GM18505 (cell line): Measurements from ENCODE around the gene ERBB2.

Source experiments
- ATAC-seq: cut with Tn5 transposase; IDR thresholded peaks from one replicate; pipeline ENCODE4 v1.9.1; 2021; ENCODE audit not compliant: unreplicated experiment
- POLR2A ChIP-seq: IDR thresholded peaks from 4 replicates; pipeline ENCODE4 v1.6.1; 2011; ENCODE audit warnings: borderline replicate concordance; ENCODE audit not compliant: insufficient read depth, insufficient read length; ENCODE audit errors: extremely low read depth

Gene ERBB2

DNA sequence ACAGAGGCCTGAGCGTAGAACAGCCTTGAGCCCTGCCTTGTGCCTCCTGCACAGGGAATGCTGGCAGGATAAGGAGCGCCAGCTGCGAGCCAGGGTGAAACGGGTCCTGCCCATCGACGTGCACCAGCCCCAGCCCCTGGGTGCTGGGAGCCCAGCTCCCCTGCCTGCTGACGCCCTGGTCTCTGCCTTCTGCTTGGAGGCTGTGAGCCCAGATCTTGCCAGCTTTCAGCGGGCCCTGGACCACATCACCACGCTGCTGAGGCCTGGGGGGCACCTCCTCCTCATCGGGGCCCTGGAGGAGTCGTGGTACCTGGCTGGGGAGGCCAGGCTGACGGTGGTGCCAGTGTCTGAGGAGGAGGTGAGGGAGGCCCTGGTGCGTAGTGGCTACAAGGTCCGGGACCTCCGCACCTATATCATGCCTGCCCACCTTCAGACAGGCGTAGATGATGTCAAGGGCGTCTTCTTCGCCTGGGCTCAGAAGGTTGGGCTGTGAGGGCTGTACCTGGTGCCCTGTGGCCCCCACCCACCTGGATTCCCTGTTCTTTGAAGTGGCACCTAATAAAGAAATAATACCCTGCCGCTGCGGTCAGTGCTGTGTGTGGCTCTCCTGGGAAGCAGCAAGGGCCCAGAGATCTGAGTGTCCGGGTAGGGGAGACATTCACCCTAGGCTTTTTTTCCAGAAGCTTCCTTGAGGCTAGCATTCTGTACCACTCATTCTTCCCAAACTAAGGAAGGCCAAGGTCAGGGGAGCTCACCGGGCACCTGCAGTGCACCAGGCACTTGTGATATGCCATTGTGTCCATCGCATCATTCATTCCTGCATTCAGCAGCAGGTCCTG is 29.7 kb upstream of the ERBB2 start:
- no peak for TF ChIP-seq POLR2A
- ATAC-seq, result no peak

DNA sequence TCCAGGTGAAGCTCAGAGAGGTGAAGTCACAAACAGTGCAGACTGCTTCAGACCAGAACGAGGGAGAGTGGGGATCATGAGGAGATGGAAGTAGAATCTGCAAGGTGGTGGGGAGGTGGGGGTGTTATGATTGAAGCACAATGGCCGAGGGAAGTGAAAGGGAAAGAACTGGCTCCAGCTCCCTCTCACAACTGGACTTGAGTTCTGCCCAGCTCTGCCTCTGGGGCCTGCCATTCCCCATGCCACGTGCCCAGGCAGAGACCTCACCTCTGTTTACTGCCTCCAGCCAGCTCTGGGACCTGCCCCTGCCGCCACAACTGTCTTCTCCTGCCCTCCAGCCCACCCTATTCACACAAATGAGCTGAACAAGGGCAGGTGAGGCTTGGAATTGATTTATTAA is 29.1 kb upstream of the ERBB2 start:
- TF ChIP-seq POLR2A, result no peak
- no peak for ATAC-seq

DNA sequence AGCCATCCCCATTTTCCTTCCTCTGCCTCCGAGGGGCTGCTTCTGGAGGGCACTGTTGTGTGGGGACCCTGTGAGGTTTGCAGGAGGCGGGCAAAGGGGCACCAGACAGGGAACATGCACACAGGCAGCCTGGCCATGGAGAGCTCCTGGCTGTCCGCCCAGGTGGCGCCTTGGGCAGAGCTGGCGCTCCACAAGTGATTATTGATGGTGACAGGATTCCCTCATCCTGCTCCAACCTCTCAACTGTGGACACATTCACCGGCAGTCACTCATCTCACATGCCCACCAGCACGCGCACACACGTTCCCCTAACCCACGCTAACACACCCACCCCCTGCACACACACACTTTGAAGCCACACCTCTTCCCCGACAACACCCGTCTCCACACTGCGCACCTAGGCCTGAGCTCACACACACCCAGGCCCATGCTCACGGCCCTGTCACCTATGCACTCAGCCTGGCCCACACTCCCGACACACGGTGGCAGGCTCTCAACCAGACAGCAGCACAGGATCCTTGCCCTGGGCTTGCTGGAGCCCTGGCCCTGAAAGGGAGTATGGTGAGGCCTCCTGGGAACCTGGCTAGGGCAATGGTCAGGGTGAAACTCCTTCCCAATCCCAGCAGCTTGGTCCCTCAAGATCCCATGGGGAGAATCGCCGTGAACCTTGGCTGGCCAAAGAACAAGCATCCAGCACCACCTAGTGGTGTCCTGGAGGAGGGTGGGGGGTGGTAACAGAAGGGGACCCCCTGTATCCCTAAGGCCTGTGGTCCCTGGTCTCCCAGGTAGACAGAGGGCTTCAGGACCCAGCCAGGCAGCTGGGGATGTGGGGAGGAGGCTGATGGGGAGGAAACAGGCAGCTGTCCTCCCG is 28.0 kb upstream of the ERBB2 start:
- TF ChIP-seq POLR2A, result no peak
- no peak for ATAC-seq

DNA sequence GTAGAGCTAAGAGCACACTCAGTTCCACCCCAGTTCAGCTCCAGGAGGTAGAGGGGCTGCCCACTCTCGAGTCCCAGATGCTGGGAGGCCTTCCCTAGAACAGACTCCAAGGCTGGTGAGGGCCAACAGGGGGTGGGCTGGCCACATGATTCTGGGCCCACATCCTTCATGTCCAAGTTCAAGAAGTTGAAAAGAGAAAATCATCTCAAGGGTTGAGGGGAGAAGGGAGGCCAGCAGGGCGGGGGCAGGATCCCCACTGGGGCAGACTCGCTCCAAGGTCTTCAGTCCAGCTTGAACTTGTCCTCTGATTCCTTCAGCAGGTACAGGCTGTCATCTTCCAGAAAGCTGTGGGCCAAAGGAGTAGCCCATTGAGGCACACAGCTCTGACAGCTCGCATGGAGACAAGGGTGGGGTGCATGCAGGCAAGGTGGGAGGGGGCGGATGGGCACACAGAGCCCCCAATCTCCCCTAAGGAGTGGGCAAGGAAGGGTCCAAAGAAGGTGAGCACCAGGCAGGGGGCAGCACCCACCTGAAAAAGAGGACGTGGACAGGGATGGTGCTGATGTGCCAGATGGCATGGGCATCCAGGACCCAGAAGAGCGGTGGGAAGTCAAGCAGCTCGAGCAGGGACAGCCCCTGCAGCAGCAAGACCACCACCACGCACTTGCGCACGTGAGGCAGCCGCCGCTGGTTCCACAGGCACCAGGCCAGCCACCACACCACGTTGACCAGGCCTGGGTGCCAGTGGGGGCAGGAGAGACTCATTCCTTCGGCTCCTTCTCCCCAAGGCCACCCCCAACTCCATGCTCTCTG is 27.1 kb upstream of the ERBB2 start:
- ATAC-seq, result no peak
- no peak for TF ChIP-seq POLR2A

DNA sequence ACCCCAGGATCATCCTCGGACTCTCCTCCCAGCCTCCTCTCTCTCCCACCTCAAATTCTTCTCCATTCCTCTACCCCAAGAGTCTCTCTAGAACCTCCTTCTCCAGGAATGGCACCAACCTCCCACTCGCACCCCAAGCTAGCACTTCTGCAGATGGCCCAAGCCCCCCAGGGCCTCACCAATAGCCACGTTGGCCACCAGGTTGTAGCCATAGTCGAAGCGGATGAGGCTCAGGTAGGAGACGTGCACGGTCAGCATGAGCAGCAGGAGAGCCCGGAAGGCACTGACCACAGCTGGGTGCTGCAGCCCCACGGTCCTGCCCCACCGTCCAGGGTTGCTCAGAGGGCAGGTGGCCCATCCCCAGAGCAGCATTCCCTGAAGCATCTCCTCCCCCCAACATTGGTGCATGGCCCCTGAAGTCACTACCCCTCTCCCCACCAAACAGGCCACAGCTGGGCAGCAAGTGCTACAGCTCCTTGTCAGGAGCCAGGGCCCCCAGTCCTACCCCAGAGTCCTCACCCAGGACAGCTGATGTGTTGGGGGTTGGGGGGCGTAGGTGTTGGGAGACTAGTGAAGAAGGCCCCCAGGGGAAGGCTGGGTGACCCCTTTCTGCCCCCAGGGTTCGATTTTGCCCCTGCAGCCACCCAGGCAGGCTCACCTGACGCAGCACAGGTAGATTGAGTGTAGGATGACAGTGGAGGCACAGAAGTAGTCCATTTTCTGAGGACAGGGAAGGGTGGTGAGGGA is 26.4 kb upstream of the ERBB2 start:
- no peak for ATAC-seq
- no peak for TF ChIP-seq POLR2A

DNA sequence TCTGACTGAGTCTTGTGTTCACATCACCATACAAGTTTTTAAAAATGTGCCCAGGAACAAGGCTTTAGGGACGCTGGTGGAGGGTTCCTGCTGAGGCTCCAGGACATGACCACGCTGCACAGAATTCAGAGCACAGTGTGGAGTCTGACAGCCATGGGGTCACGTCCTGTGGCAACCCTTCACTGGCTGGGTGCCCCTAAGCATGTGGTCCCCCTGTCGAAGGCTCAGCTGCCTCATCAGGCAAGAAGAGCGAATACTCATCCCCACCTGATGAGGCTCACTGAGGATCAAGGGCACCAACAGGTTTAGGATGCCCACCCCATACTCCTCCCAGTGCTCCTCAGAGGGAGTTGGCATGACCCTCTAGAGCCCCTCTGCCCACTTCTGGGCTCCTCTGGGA is 25.7 kb upstream of the ERBB2 start:
- ATAC-seq, result no peak
- TF ChIP-seq POLR2A, result no peak

DNA sequence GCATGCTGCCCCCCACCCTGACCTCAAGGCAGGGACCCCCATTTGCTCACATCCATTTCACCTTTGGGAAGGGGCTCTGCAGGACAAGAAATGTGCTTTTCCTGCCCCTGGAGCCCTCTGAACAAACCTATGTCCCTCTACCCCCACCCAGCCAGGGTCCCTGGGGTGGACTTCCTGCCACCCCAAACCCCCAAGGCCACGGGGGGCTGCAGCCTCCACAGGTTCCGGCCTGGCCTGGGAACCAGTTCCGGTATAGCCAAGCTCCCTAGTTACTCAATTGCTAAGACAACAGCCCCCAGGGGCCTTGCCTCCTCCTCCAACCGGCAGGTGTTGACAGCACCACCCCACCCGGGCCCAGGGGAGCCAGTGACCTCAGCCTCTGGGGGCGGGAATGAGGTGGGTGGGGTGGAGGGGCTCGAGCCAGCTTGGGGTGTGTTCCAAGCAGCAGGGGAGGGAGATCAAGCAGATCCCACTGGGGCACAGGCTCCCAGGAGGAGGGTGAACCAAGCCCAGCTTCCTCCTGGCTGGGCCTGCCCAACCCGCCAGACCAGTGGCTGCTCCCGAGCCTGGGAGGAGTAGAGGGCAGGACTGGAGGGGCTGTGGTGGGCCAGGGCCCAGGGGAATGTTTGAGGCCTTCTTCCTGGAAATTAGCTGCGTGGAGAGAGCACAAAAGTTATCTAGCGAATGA is 25.0 kb upstream of the ERBB2 start:
- no peak for ATAC-seq
- TF ChIP-seq POLR2A, result no peak

DNA sequence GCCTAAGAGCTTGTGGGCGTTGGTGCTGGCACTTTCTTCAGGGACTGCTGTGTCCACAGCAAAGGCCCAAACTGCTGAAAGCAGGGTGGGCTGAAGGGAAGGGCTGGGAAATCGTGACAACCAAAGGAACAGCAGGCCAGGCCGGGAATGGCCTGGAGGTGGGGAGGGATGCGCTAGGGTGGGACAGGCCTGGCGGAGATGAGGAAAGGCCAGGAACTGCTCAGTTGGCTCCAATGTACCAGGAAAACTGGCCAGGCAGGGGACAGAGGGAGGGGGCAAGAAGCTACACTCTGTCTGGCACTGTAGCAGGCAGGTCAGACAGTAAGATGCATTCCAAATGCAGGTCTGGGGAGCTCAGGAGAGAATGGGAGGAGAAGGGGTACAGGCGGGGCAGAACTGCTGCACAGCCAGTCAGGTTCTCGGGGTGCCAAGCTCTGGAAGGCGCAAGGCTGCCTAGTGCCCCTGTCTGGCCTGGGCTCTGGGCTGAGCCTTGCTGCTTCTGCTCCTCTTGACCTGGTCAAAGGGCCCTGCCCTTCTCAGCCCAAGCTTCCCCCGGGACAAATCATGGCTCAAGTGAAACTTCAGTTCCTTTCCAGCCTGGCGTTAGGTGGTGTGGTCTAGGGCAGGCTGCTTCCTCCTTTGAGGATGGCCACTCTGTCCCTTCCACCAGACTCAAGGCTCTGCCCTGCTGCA is 24.3 kb upstream of the ERBB2 start:
- ATAC-seq, result no peak
- TF ChIP-seq POLR2A, result no peak

DNA sequence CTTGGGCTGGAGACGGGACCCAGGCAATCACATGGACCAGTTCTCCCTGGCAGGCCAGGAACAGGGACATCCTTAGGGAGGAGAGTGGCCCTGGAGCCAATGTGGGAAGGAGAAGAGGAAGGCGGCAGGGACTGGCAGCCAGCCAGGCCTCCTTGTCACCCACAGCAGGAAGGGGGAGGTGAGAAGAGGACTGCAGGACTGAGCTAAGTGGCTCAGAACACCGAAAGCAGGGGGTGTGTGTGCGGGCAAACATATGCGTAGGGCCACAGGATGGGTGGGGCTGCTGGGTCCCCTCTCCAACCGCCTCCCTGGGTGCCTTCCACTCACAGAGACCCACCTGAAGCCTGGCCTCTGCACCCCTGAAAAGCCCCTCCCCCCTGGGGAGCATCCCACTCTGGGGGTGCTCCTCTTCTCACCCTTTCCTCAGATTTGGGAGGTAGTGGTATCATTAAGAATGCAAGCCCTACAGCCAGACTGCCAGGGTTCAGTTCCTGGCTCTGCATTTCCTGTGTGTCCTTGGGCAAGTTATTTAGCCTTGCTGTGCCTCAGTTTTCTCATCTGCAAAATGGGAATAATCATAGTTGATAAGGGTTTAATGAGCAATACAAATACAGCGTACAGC is 23.6 kb upstream of the ERBB2 start:
- no peak for ATAC-seq
- TF ChIP-seq POLR2A, result no peak

DNA sequence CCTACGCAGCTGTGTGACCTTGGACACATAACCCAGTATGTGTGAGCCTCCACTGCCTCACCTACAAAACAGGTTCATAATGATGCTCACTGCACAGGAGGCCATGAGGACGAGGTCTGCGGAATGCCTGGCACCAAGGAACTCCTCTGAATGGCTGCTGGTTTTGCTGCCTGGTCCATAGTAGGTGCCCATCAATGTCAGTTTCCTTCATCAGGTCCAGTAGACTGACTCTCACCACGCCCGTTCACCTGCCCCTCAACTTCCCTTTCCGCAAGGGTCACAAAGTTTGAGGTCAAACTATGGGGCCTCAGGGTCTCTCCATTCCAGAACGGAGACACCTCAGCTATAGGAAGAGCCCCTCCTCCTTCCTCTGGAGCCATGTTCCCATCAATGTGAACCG is 22.8 kb upstream of the ERBB2 start:
- TF ChIP-seq POLR2A, result no peak
- no peak for ATAC-seq
